Liver (tissue), 9 donors: Measurements from ENCODE around the gene MCM7. TPM values are rescaled to one million over a fixed set of nuclear protein-coding genes. Genes with fewer than 3 reads are reported as not detected.

Experiments
- DNase-seq: peaks from one replicate; pipeline ENCODE4 v3.0.0-alpha.2; 2017; ENCODE audit warnings: low spot score
- H3K27ac ChIP-seq, 2 donors: one replicate each; pipeline ENCODE4 v1.7.0; 2013; ENCODE audit warnings: inconsistent platforms in 2 of 2, low read length in 2 of 2, control low read depth in 1 of 2, low read depth in 1 of 2, mild to moderate bottlenecking in 1 of 2
- H3K27me3 ChIP-seq, 4 donors: one replicate each; pipeline versions ENCODE4 v1.6.1 to v1.7.0; 2013; ENCODE audit warnings: low read length in 3 of 4, inconsistent platforms in 1 of 4, mild to moderate bottlenecking in 1 of 4, moderate library complexity in 1 of 4; ENCODE audit not compliant: control insufficient read depth in 4 of 4, insufficient read depth in 4 of 4
- H3K36me3 ChIP-seq, 4 donors: one replicate each; pipeline versions ENCODE4 v1.6.1 to v1.7.0; 2013; ENCODE audit warnings: low read length in 3 of 4, mild to moderate bottlenecking in 3 of 4, low read depth in 1 of 4, moderate library complexity in 1 of 4; ENCODE audit not compliant: control insufficient read depth in 4 of 4, insufficient read depth in 3 of 4
- H3K4me1 ChIP-seq, 4 donors: one replicate each; pipeline versions ENCODE4 v1.6.1 to v1.7.0; 2013; ENCODE audit warnings: low read length in 3 of 4, mild to moderate bottlenecking in 3 of 4, moderate library complexity in 1 of 4; ENCODE audit not compliant: control insufficient read depth in 4 of 4, insufficient read depth in 4 of 4
- H3K4me3 ChIP-seq, 3 donors: one replicate each; pipeline versions ENCODE4 v1.6.1 to v1.7.0; 2013; ENCODE audit warnings: low read length in 3 of 3, control low read depth in 1 of 3, low read depth in 1 of 3, mild to moderate bottlenecking in 1 of 3
- H3K9ac ChIP-seq, 2 donors: one replicate each; pipeline ENCODE4 v1.7.0; 2013; ENCODE audit warnings: low read length in 2 of 2, mild to moderate bottlenecking in 2 of 2, moderate library complexity in 2 of 2, control low read depth in 1 of 2, low read depth in 1 of 2
- H3K9me3 ChIP-seq, 4 donors: one replicate each; pipeline versions ENCODE4 v1.6.1 to v1.7.0; 2013; ENCODE audit warnings: low read length in 3 of 4; ENCODE audit not compliant: control insufficient read depth in 4 of 4
- ATF3 ChIP-seq: IDR thresholded peaks from 2 replicates; pipeline ENCODE4 v1.6.1; 2016; ENCODE audit warnings: antibody characterized with exemption
- CTCF ChIP-seq: fragments of 150-350 bp; IDR thresholded peaks from 2 replicates; pipeline ENCODE4 v1.5.1; 2017; ENCODE audit warnings: improper control_type of control experiment, low read depth, low read length; ENCODE audit not compliant: missing input control
- EGR1 ChIP-seq, 2 donors: IDR thresholded peaks; 2 replicates each; pipeline ENCODE4 v1.6.1; 2016 to 2018; ENCODE audit warnings: antibody characterized with exemption in 2 of 2, low read depth in 2 of 2
- FOXA1 ChIP-seq: IDR thresholded peaks from 2 replicates; pipeline ENCODE4 v1.6.1; 2016; ENCODE audit warnings: antibody characterized with exemption
- FOXA2 ChIP-seq: IDR thresholded peaks from 2 replicates; pipeline ENCODE4 v1.6.1; 2016; ENCODE audit warnings: antibody characterized with exemption
- GABPA ChIP-seq, 2 donors: IDR thresholded peaks in 1 of 2; conservative IDR thresholded peaks in 1 of 2; 2 replicates each; pipeline ENCODE4 v1.6.1; 2016; ENCODE audit warnings: antibody characterized with exemption in 2 of 2, mild to moderate bottlenecking in 1 of 2, moderate library complexity in 1 of 2
- HNF4A ChIP-seq, 2 donors: conservative IDR thresholded peaks; 2 replicates each; pipeline ENCODE4 v1.6.1; 2016; ENCODE audit warnings: antibody characterized with exemption in 2 of 2, mild to moderate bottlenecking in 2 of 2
- HNF4G ChIP-seq: IDR thresholded peaks from 2 replicates; pipeline ENCODE4 v1.6.1; 2016; ENCODE audit warnings: antibody characterized with exemption
- JUND ChIP-seq, 2 donors: IDR thresholded peaks; 2 replicates each; pipeline ENCODE4 v1.6.1; 2016; ENCODE audit warnings: antibody characterized with exemption in 2 of 2
- MAX ChIP-seq: IDR thresholded peaks from 2 replicates; pipeline ENCODE4 v1.6.1; 2016; ENCODE audit warnings: antibody characterized with exemption
- NR2F2 ChIP-seq: IDR thresholded peaks from 2 replicates; pipeline ENCODE4 v1.6.1; 2016; ENCODE audit warnings: antibody characterized with exemption
- RAD21 ChIP-seq, 2 donors: IDR thresholded peaks; 2 replicates each; pipeline ENCODE4 v1.6.1; 2016; ENCODE audit warnings: antibody characterized with exemption in 2 of 2, mild to moderate bottlenecking in 2 of 2
- RXRA ChIP-seq, 2 donors: IDR thresholded peaks; 2 replicates each; pipeline ENCODE4 v1.6.1; 2017 to 2018; ENCODE audit warnings: antibody characterized with exemption in 2 of 2, mild to moderate bottlenecking in 1 of 2
- SP1 ChIP-seq: IDR thresholded peaks from 2 replicates; pipeline ENCODE4 v1.6.1; 2018; ENCODE audit warnings: antibody characterized with exemption, mild to moderate bottlenecking
- TAF1 ChIP-seq: conservative IDR thresholded peaks from 2 replicates; pipeline ENCODE4 v1.6.1; 2016; ENCODE audit warnings: antibody characterized with exemption, mild to moderate bottlenecking
- YY1 ChIP-seq: IDR thresholded peaks from 2 replicates; pipeline ENCODE4 v1.6.1; 2016; ENCODE audit warnings: antibody characterized with exemption, mild to moderate bottlenecking
- ZBTB33 ChIP-seq: IDR thresholded peaks from 2 replicates; pipeline ENCODE4 v1.6.1; 2016; ENCODE audit warnings: antibody characterized with exemption
- WGBS: extraction: QIAGEN DNeasy Blood & Tissue Kit; methylation state at CpG from one replicate; pipeline ENCODE4 v1.1.7; 2013; 5-methylcytosine and 5-hydroxymethylcytosine counted together
- polyA plus RNA-seq, 2 donors: library from polyadenylated mRNA; stranded (reverse) in 1 of 2; unstranded in 1 of 2; fragments of 200-250 nt in 1 of 2; fragments of >200 nt in 1 of 2; fragmentation: Nextera tagmentation in 1 of 2; extraction: Ambion mirVana in 1 of 2; gene quantifications; one replicate each; pipeline versions ENCODE4 v1.2.1 to v1.2.3, GENCODE V29; 2013 to 2015
- total RNA-seq, 2 donors: library from RNA; depleted of rRNA; stranded (reverse); fragments of >200 nt; gene quantifications; one replicate each; pipeline ENCODE4 v1.2.3, GENCODE V29; 2014
- TF ChIP-seq, protein P1 (sequence below): IDR thresholded peaks from 2 replicates; pipeline ENCODE4 v1.6.1; 2016; ENCODE audit warnings: antibody characterized with exemption, mild to moderate bottlenecking
- donor health status: healthy.
- donor health status: healthy.
- donor health status: healthy.
- donor health status: healthy.
- donor health status: healthy.

Gene MCM7
- total and polyA plus RNA-seq, 4 donors = 12.6 to 143 (median 17.6) TPM

GRCh38 chr7:100148559-100149328, 47.5 kb upstream of the MCM7 start, which contains the start of gene LAMTOR4 (continued):
- TF ChIP-seq GABPA (IDR thresholded peaks at IDR 0.05 in 1 of 2, conservative IDR thresholded peaks at IDR 0.05 in 1 of 2) = peak; percentile 51 to 87
- TF ChIP-seq MAX = peak; percentile 80

DNA sequence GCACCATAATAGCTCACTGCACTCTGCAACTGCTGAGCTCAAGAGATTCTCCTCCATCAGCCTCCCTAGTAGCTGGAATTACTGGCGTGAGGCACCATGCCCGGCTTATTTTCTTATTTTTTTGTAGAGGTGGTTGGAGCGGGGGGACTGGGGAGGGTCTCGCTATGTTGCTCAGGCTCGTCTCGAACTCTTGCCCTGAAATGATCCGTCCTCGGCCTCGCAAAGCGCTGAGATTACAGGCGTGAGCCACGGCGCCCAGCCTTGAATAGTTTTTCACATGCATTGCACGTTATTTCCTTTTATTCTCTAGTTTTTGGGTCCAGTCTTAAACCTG, 47.0 kb upstream of the MCM7 start:
- H3K27ac ChIP-seq = peak overlapping the region; percentile 55 to 75
- no peak overlapping the region for H3K9ac ChIP-seq
- H3K4me1 ChIP-seq = peaks cover 4 to 13% (median 9%) of the 10 kb centered on the region in 4 donors
- 34% methylated on average over 14 of the region's 14 CpGs for WGBS
- peaks cover 0 to under 1% (median 0%) of the 10 kb centered on the region in 4 donors for H3K36me3 ChIP-seq
- DNase-seq = no peak
- H3K9me3 ChIP-seq = no peaks in the 10 kb centered on the region
- TF ChIP-seq CTCF (no peak), TAF1 (no peak), GABPA (IDR thresholded peaks at IDR 0.05 in 1 of 2, conservative IDR thresholded peaks at IDR 0.05 in 1 of 2) (no peak), SP1 (no peak), NR2F2 (no peak), FOXA2 (no peak), ATF3 (no peak), JUND (IDR thresholded peaks at IDR 0.05) (no peak), RAD21 (IDR thresholded peaks at IDR 0.05) (no peak), FOXA1 (no peak), HNF4A (conservative IDR thresholded peaks at IDR 0.05) (no peak), EGR1 (IDR thresholded peaks at IDR 0.05; ENCODE audit: low read depth in 2 of 2) (no peak), YY1 (no peak), ZBTB33 (no peak), MAX (no peak), RXRA (IDR thresholded peaks at IDR 0.05) (no peak), HNF4G (no peak)
- TF ChIP-seq, protein P1, sequence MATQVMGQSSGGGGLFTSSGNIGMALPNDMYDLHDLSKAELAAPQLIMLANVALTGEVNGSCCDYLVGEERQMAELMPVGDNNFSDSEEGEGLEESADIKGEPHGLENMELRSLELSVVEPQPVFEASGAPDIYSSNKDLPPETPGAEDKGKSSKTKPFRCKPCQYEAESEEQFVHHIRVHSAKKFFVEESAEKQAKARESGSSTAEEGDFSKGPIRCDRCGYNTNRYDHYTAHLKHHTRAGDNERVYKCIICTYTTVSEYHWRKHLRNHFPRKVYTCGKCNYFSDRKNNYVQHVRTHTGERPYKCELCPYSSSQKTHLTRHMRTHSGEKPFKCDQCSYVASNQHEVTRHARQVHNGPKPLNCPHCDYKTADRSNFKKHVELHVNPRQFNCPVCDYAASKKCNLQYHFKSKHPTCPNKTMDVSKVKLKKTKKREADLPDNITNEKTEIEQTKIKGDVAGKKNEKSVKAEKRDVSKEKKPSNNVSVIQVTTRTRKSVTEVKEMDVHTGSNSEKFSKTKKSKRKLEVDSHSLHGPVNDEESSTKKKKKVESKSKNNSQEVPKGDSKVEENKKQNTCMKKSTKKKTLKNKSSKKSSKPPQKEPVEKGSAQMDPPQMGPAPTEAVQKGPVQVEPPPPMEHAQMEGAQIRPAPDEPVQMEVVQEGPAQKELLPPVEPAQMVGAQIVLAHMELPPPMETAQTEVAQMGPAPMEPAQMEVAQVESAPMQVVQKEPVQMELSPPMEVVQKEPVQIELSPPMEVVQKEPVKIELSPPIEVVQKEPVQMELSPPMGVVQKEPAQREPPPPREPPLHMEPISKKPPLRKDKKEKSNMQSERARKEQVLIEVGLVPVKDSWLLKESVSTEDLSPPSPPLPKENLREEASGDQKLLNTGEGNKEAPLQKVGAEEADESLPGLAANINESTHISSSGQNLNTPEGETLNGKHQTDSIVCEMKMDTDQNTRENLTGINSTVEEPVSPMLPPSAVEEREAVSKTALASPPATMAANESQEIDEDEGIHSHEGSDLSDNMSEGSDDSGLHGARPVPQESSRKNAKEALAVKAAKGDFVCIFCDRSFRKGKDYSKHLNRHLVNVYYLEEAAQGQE = no peak
- peak overlapping the region; percentile 20 to 28 (median 21) for H3K4me3 ChIP-seq
- H3K27me3 ChIP-seq = no peaks in the 10 kb centered on the region
